Measurements from ENCODE around the gene DAB1.

DNA sequence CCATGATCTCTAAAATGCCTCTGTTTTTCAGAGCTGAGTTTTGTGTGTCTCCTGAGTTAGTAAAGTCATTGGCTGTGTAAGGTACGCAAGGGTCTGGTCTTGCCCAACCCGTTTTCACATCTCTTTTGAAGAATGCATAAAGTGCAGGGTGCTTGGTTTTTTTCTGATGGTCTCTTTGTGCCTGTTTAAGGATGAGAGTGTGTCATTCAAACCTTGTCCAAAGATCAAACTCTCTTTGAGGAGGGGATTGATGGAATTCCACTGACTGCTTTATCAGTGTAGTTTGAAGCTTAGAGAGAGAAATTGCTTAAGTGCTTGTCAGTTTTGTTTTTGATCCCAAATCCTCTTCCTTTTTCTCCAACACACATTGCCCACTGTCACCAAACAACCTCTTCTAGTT, 438.0 kb downstream of the DAB1 start:
- TF ChIP-seq KDM1A (IDR thresholded peaks at IDR 0.05; ENCODE audit: borderline replicate concordance, low read length) = no peak
- TF ChIP-seq POLR2A (IDR thresholded peaks at IDR 0.05; ENCODE audit: control extremely low read depth in 1 of 2, low read depth in 2 of 2, low read length in 2 of 2) = no peak
- TF ChIP-seq, protein P1, sequence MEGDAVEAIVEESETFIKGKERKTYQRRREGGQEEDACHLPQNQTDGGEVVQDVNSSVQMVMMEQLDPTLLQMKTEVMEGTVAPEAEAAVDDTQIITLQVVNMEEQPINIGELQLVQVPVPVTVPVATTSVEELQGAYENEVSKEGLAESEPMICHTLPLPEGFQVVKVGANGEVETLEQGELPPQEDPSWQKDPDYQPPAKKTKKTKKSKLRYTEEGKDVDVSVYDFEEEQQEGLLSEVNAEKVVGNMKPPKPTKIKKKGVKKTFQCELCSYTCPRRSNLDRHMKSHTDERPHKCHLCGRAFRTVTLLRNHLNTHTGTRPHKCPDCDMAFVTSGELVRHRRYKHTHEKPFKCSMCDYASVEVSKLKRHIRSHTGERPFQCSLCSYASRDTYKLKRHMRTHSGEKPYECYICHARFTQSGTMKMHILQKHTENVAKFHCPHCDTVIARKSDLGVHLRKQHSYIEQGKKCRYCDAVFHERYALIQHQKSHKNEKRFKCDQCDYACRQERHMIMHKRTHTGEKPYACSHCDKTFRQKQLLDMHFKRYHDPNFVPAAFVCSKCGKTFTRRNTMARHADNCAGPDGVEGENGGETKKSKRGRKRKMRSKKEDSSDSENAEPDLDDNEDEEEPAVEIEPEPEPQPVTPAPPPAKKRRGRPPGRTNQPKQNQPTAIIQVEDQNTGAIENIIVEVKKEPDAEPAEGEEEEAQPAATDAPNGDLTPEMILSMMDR (IDR thresholded peaks at IDR 0.05; ENCODE audit: control extremely low read depth in 1 of 3, insufficient read depth in 1 of 3, low read depth in 1 of 3, low read length in 3 of 3) = no peak
- no peak for TF ChIP-seq POLR2AphosphoS5 (IDR thresholded peaks at IDR 0.05; ENCODE audit: low read depth, low read length)
- no peak for TF ChIP-seq EP300 (IDR thresholded peaks at IDR 0.05; ENCODE audit: borderline replicate concordance in 1 of 2, low read depth in 2 of 2, low read length in 2 of 2)
- TF ChIP-seq, protein P2, sequence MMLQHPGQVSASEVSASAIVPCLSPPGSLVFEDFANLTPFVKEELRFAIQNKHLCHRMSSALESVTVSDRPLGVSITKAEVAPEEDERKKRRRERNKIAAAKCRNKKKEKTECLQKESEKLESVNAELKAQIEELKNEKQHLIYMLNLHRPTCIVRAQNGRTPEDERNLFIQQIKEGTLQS (IDR thresholded peaks at IDR 0.05; ENCODE audit: insufficient read depth, low read depth, low read length) = no peak
- no peak for TF ChIP-seq SIN3A (conservative IDR thresholded peaks at IDR 0.05 in 1 of 2, IDR thresholded peaks at IDR 0.05 in 1 of 2; ENCODE audit: low read depth in 1 of 2, low read length in 2 of 2)

Data from H1 (cell line).